Breast epithelium (tissue), 4 donors: Measurements from ENCODE around the gene KIF15. TPM values are rescaled to one million over a fixed set of nuclear protein-coding genes. Genes with fewer than 3 reads are reported as not detected.

Experiments used
- DNase-seq, 2 donors: peaks; one replicate each; pipeline ENCODE4 v3.0.0-alpha.2; 2019; ENCODE audit warnings: low spot score in 2 of 2
- H3K27ac ChIP-seq, 2 donors: fragments of 200-600 bp; sonication (generic) in 1 of 2; one replicate each; pipeline ENCODE4 v1.5.1; 2016 to 2019; ENCODE audit warnings: mild to moderate bottlenecking in 1 of 2
- H3K27me3 ChIP-seq, 2 donors: fragments of 200-600 bp; sonication (generic) in 1 of 2; one replicate each; pipeline versions ENCODE4 v1.5.1 to v1.6.0; 2017 to 2019; ENCODE audit warnings: control low read depth in 1 of 2, mild to moderate bottlenecking in 1 of 2
- H3K36me3 ChIP-seq: fragments of 200-600 bp; one replicate; pipeline ENCODE4 v1.5.1; 2019
- H3K4me1 ChIP-seq, 2 donors: fragments of 200-600 bp; sonication (generic); one replicate each; pipeline ENCODE4 v1.5.1; 2016 to 2019; ENCODE audit warnings: control low read depth in 1 of 2
- H3K4me3 ChIP-seq, 3 donors: fragments of 200-600 bp; sonication (generic); 1 replicate in 2 of 3; 2 replicates in 1 of 3; pipeline ENCODE4 v1.5.1; 2016 to 2019; ENCODE audit warnings: mild to moderate bottlenecking in 3 of 3, moderate library complexity in 2 of 3
- H3K9me3 ChIP-seq, 2 donors: fragments of 200-600 bp; sonication (generic) in 1 of 2; one replicate each; pipeline ENCODE4 v1.5.1; 2016 to 2019; ENCODE audit warnings: control low read depth in 1 of 2
- POLR2A ChIP-seq: fragments of 450-650 bp; IDR thresholded peaks from one replicate; pipeline ENCODE4 v1.6.1; 2016; ENCODE audit warnings: antibody characterized with exemption, mild to moderate bottlenecking, moderate library complexity
- POLR2AphosphoS5 ChIP-seq, 3 donors: sonication (generic); formaldehyde crosslinking; IDR thresholded peaks; one replicate each; pipeline ENCODE4 v1.6.1; 2017; ENCODE audit warnings: antibody characterized with exemption in 3 of 3
- intact Hi-C: fragments of 100-400 bp; cut with DNase I; formaldehyde crosslinking; loops from one replicate; pipeline ENCODE4 v1.15.1; 2023; ENCODE audit warnings: low total_unique reads
- total RNA-seq, 3 donors: library from RNA; depleted of rRNA; stranded (reverse); fragments of >200 nt; gene quantifications; one replicate each; pipeline ENCODE4 v1.1.0, GENCODE V29; 2016
- TF ChIP-seq, protein P1 (sequence below), 3 donors: fragments of 450-650 bp; IDR thresholded peaks; one replicate each; pipeline ENCODE4 v1.5.1; 2016 to 2017; ENCODE audit warnings: antibody characterized with exemption in 3 of 3, mild to moderate bottlenecking in 3 of 3, moderate library complexity in 3 of 3

Gene KIF15, protein sequence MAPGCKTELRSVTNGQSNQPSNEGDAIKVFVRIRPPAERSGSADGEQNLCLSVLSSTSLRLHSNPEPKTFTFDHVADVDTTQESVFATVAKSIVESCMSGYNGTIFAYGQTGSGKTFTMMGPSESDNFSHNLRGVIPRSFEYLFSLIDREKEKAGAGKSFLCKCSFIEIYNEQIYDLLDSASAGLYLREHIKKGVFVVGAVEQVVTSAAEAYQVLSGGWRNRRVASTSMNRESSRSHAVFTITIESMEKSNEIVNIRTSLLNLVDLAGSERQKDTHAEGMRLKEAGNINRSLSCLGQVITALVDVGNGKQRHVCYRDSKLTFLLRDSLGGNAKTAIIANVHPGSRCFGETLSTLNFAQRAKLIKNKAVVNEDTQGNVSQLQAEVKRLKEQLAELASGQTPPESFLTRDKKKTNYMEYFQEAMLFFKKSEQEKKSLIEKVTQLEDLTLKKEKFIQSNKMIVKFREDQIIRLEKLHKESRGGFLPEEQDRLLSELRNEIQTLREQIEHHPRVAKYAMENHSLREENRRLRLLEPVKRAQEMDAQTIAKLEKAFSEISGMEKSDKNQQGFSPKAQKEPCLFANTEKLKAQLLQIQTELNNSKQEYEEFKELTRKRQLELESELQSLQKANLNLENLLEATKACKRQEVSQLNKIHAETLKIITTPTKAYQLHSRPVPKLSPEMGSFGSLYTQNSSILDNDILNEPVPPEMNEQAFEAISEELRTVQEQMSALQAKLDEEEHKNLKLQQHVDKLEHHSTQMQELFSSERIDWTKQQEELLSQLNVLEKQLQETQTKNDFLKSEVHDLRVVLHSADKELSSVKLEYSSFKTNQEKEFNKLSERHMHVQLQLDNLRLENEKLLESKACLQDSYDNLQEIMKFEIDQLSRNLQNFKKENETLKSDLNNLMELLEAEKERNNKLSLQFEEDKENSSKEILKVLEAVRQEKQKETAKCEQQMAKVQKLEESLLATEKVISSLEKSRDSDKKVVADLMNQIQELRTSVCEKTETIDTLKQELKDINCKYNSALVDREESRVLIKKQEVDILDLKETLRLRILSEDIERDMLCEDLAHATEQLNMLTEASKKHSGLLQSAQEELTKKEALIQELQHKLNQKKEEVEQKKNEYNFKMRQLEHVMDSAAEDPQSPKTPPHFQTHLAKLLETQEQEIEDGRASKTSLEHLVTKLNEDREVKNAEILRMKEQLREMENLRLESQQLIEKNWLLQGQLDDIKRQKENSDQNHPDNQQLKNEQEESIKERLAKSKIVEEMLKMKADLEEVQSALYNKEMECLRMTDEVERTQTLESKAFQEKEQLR (N-terminal part only)
- total RNA-seq, result 1 to 10 TPM in 1 of 3 donors, under 1 TPM in 2; 0.66 to 1.1 (median 0.73) TPM

- Histone ChIP-seq H3K27ac (peak within 1 kb of the TSS; percentile 79 to 81), H3K27me3 (no peaks in the 10 kb centered on the region), H3K4me3 (peak within 1 kb of the TSS; percentile 69 to 88 (median 86)), H3K4me1 (no peaks in the 10 kb centered on the region), H3K9me3 (peaks cover 0 to 11% of the 10 kb centered on the region in 2 donors), H3K36me3 (no peaks in the 10 kb centered on the region)
- intact Hi-C loops, result no loop called here
- peak; percentile 96 to 97 for DNase-seq
- peak; percentile 40 for TF ChIP-seq POLR2A
- TF ChIP-seq POLR2AphosphoS5 (IDR thresholded peaks at IDR 0.05), result peak; percentile 88 to 97 (median 94)
- TF ChIP-seq, protein P1, sequence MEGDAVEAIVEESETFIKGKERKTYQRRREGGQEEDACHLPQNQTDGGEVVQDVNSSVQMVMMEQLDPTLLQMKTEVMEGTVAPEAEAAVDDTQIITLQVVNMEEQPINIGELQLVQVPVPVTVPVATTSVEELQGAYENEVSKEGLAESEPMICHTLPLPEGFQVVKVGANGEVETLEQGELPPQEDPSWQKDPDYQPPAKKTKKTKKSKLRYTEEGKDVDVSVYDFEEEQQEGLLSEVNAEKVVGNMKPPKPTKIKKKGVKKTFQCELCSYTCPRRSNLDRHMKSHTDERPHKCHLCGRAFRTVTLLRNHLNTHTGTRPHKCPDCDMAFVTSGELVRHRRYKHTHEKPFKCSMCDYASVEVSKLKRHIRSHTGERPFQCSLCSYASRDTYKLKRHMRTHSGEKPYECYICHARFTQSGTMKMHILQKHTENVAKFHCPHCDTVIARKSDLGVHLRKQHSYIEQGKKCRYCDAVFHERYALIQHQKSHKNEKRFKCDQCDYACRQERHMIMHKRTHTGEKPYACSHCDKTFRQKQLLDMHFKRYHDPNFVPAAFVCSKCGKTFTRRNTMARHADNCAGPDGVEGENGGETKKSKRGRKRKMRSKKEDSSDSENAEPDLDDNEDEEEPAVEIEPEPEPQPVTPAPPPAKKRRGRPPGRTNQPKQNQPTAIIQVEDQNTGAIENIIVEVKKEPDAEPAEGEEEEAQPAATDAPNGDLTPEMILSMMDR (IDR thresholded peaks at IDR 0.05), result peak in 1 of 3 donors; percentile 12
These were observed at the start of gene KIF15, which contains the start of gene KIAA1143 for GRCh38 chr3:44761424-44762169. TSS of gene KIF15 (plus strand) at chr3:44761794. CDS start at chr3:44761866, 72 bp downstream. TSS of gene KIAA1143 (minus strand) at chr3:44761619. CDS start at chr3:44761602, 17 bp downstream.

DNA sequence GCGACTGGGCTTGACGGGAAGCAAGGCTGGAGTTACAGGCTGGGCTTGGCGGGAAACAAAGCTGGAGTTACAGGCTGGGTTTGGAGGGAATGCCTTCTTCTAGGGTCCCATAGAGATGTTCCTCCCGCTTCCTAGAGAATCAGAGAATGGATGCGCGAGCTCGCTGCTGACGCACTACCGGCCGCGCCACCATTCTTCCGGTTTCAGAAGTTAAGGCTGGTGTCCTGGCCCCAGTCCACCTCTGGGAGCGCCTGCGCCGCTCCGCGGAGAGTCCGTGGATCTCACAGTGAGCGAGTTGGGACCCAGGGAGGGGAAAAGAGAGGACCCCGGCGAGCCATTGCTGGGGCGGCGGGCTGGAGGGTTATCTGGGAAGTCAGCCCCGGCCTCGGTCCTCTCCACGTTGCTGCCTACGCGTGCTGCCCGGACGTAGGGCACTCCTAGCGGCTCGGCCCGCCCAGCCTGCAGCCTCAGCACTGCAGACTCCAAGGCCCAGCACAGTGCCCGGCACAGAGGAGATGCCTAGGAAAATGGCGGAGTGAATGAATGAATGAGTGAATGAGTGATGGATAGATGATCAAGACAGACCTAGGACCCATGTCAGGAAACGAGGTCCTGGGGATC is 49.0 kb upstream of the KIF15 start, which contains the start of gene ZNF502:
ZNF502 (plus strand) TSS at position 206 of the 621 bp plus-strand sequence. CDS start 7,602 bp downstream, outside the sequence.
- H3K27ac ChIP-seq, result peak within 1 kb of the TSS; percentile 80
- intact Hi-C loops, result no loop called here
- peaks cover 10% of the 10 kb centered on the region for H3K36me3 ChIP-seq
- peak; percentile 12 to 54 (median 16) for TF ChIP-seq POLR2AphosphoS5 (IDR thresholded peaks at IDR 0.05)
- TF ChIP-seq POLR2A, result no peak
- TF ChIP-seq, protein P1 (IDR thresholded peaks at IDR 0.05), result peak in 2 of 3 donors; percentile 26 to 37
- DNase-seq, result peak; percentile 67 to 75
- no peaks in the 10 kb centered on the region for H3K4me1 ChIP-seq
- H3K27me3 ChIP-seq, result no peaks in the 10 kb centered on the region
- peak within 1 kb of the TSS; percentile 90 to 97 (median 91) for H3K4me3 ChIP-seq
- H3K9me3 ChIP-seq, result peaks cover 27 to 37% of the 10 kb centered on the region in 2 donors

DNA sequence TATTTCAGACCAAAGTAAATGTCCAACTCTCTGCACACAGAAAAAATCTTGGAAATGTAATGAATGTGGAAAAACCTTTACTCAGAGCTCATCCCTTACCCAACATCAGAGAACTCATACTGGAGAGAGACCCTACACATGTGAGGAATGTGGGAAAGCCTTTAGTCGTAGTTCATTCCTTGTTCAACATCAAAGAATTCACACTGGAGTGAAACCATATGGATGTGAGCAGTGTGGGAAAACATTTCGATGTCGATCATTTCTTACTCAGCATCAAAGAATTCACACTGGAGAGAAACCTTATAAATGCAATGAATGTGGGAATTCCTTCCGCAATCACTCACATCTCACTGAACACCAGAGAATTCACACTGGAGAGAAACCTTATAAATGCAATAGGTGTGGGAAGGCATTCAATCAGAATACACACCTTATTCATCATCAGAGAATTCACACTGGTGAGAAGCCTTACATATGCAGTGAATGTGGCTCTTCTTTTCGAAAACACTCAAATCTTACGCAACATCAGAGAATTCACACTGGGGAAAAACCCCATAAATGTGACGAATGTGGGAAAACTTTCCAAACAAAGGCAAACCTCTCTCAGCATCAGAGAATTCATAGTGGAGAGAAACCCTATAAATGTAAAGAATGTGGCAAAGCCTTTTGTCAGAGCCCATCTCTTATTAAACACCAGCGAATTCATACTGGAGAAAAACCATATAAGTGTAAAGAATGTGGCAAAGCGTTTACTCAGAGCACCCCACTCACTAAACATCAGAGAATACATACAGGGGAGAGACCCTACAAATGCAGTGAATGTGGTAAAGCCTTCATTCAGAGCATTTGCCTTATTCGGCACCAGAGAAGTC is 40.1 kb upstream of the KIF15 start:
- H3K4me3 ChIP-seq, result peak overlapping the region in 1 of 3 donors; percentile 6
- peaks cover 95 to 99% of the 10 kb centered on the region in 2 donors for H3K9me3 ChIP-seq
- no peaks in the 10 kb centered on the region for H3K4me1 ChIP-seq
- no peak for DNase-seq
- H3K27ac ChIP-seq, result no peak overlapping the region
- H3K27me3 ChIP-seq, result no peaks in the 10 kb centered on the region
- TF ChIP-seq, protein P1 (IDR thresholded peaks at IDR 0.05), result no peak
- TF ChIP-seq POLR2A (no peak), POLR2AphosphoS5 (IDR thresholded peaks at IDR 0.05) (no peak)
- intact Hi-C loops, result no loop called here
- peaks cover 14% of the 10 kb centered on the region for H3K36me3 ChIP-seq
